ENCODE measurements around the gene ZFP92.

DNA sequence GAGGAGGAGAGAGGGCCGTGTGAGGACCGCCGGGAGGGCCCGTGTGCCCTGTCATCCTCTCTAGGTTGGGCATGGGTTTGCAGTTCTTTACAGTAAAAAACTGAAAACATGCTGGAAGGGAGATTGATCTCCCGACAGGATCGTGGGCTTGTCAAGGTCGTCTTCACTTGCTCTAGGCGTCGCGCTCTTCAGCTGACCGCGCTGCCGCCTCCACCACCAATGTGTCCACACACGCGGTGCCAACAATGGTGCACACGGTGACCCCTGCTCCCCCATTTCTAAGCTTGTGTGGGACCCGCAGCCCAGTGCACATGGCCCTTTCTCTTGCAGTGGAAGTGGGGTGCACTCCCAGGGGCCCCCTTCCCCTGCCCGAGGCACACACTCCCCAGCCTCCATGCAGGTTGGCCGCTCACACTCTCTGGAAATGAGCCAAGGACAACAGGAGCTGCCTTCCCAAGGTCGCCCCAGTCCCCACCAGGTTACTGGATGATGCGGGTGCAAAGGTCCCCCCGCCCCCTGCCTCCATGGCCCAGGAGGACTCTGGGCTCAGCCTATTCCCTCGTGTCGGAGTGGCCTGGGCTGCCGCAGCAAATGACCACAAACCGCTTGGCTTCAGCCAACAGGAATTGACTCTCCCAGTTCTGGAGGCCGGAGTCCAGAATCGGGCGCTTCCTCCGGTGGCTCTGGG lies 1.7 kb upstream of the ZFP92 start:
- TF ChIP-seq, protein P1, sequence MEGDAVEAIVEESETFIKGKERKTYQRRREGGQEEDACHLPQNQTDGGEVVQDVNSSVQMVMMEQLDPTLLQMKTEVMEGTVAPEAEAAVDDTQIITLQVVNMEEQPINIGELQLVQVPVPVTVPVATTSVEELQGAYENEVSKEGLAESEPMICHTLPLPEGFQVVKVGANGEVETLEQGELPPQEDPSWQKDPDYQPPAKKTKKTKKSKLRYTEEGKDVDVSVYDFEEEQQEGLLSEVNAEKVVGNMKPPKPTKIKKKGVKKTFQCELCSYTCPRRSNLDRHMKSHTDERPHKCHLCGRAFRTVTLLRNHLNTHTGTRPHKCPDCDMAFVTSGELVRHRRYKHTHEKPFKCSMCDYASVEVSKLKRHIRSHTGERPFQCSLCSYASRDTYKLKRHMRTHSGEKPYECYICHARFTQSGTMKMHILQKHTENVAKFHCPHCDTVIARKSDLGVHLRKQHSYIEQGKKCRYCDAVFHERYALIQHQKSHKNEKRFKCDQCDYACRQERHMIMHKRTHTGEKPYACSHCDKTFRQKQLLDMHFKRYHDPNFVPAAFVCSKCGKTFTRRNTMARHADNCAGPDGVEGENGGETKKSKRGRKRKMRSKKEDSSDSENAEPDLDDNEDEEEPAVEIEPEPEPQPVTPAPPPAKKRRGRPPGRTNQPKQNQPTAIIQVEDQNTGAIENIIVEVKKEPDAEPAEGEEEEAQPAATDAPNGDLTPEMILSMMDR (conservative IDR thresholded peaks at IDR 0.05; ENCODE audit: low read length) = no peak
- no peak for TF ChIP-seq EZH2phosphoT487 (IDR thresholded peaks at IDR 0.05; ENCODE audit: borderline replicate concordance, low read depth, low read length)
